ENCODE results near the gene LAX1.

The LAX1 gene

GRCh38 chr1:203818399-203818798, 53.4 kb downstream of the LAX1 start:
- DNase-seq = no peak

DNA sequence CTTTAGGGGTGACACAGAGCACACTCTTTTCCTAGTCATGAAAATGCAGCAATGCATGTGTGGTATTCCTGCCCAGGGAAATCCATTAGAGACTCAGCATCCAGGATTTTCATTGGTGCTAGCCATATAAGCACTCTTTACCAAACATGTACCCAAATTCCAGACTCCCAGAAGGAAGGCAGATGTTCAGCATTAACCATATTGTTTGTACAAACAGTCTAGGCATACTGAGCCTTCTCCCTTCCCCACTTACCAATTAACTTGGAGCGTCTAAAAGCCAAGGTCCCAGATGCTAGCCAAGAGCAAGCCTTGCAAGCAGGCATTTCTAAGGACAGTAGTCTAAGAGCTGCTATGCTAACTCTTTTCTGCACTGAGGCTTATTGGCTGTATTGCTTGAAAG, 58.3 kb downstream of the LAX1 start:
- DNase-seq = no peak

Measured in NCI-H2081 (cell line).